ENCODE results near the gene PADI6. TPM values are rescaled to one million over a fixed set of nuclear protein-coding genes. Genes with fewer than 3 reads are reported as not detected.

The PADI6 gene
- total and polyA plus RNA-seq, 2 donors (not counting 1 experiment from before 2014, with no cell fraction given): 0.04 TPM; not detected in 1

- Mint-ChIP-seq H3K4me3 (peak overlapping the region; percentile 71), H3K27ac (no peak overlapping the region), H3K4me1 (peaks cover 13% of the 10 kb centered on the region), H3K27me3 (peaks cover 6% of the 10 kb centered on the region), H3K9me3 (ENCODE audit: insufficient read depth) (no peaks in the 10 kb centered on the region)
- H3K9me3 ChIP-seq (ENCODE audit: control extremely low read depth in 1 of 3, control insufficient read depth in 2 of 3, insufficient read depth in 1 of 3, low read length in 2 of 3): no peaks in the 10 kb centered on the region
- no peaks in the 10 kb centered on the region for H4K20me1 ChIP-seq (ENCODE audit: control insufficient read depth, insufficient read depth, low read length, poor library complexity, severe bottlenecking)
- POLR2A ChIA-PET: interaction anchor here (0.6 kb wide), 1 partner anchor 12 kb away, joined by 18 read pairs; no protein-coding TSS in a partner anchor
- ATAC-seq (ENCODE audit: low read depth) (no peak), DNase-seq (no peak)
- H3K27ac ChIP-seq (ENCODE audit: low read length in 2 of 2): peak overlapping the region in 1 of 2 donors; percentile 40
- H2AFZ ChIP-seq (ENCODE audit: insufficient read depth, low read depth, low read length, poor library complexity, severe bottlenecking): peak overlapping the region; percentile 83
- WGBS (ENCODE audit: insufficient coverage): 31% methylated on average over 11 of the region's 12 CpGs
- peak overlapping the region in 4 of 5 experiments; percentile 18 to 37 (median 30) for H3K4me3 ChIP-seq (ENCODE audit: control extremely low read depth in 1 of 5, extremely low read depth in 1 of 5, insufficient read depth in 1 of 5, low read depth in 2 of 5, low read length in 4 of 5)
- H3K79me2 ChIP-seq (ENCODE audit: control insufficient read depth, insufficient read depth, low read length): no peaks in the 10 kb centered on the region
- H3K4me1 ChIP-seq (ENCODE audit: control insufficient read depth in 2 of 2, insufficient read depth in 2 of 2, low read length in 2 of 2): peaks cover 11 to 15% of the 10 kb centered on the region in 2 donors
- no peaks in the 10 kb centered on the region for H3K27me3 ChIP-seq (replicated peaks in 1 of 4; ENCODE audit: control extremely low read depth in 1 of 4, control insufficient read depth in 3 of 4, insufficient read depth in 4 of 4, low read length in 3 of 4)
- intact Hi-C loops (cut with micrococcal nuclease): no loop called here
- peak overlapping the region; percentile 50 for H3K9ac ChIP-seq (ENCODE audit: low read length)
- peak overlapping the region; percentile 71 for H3K4me2 ChIP-seq (replicated peaks; ENCODE audit: low read depth, low read length, poor library complexity, severe bottlenecking)
- TF ChIP-seq EZH2 (IDR thresholded peaks at IDR 0.05; ENCODE audit: borderline replicate concordance, insufficient read depth, low read depth, low read length, poor library complexity, severe bottlenecking) (no peak), CTCF (IDR thresholded peaks at IDR 0.05) (no peak)
- CTCF ChIA-PET: no interaction called here
- no peaks in the 10 kb centered on the region for H3K36me3 ChIP-seq (replicated peaks in 1 of 2; ENCODE audit: control extremely low read depth in 1 of 2, control insufficient read depth in 1 of 2, extremely low read depth in 1 of 2, insufficient read depth in 2 of 2, low read length in 1 of 2)
Observed at GRCh38 chr1:17356387-17357026, 15.5 kb upstream of the PADI6 start.

- H3K4me3 Mint-ChIP-seq: no peak overlapping the region
- H3K79me2 ChIP-seq (ENCODE audit: control insufficient read depth, insufficient read depth, low read length): no peaks in the 10 kb centered on the region
- H3K4me3 ChIP-seq (ENCODE audit: control extremely low read depth in 1 of 5, extremely low read depth in 1 of 5, insufficient read depth in 1 of 5, low read depth in 2 of 5, low read length in 4 of 5): no peak overlapping the region
- 100% methylated on average over 1 of the region's 4 CpGs for WGBS (ENCODE audit: insufficient coverage)
- no peaks in the 10 kb centered on the region for H3K27me3 ChIP-seq (replicated peaks in 1 of 4; ENCODE audit: control extremely low read depth in 1 of 4, control insufficient read depth in 3 of 4, insufficient read depth in 4 of 4, low read length in 3 of 4)
- ATAC-seq (ENCODE audit: low read depth) (no peak), DNase-seq (no peak)
- H3K9ac ChIP-seq (ENCODE audit: low read length): no peak overlapping the region
- H2AFZ ChIP-seq (ENCODE audit: insufficient read depth, low read depth, low read length, poor library complexity, severe bottlenecking): no peak overlapping the region
- no peaks in the 10 kb centered on the region for H3K9me3 ChIP-seq (ENCODE audit: control extremely low read depth in 1 of 3, control insufficient read depth in 2 of 3, insufficient read depth in 1 of 3, low read length in 2 of 3)
- no peak overlapping the region for H3K27ac Mint-ChIP-seq
- H3K36me3 ChIP-seq (replicated peaks in 1 of 2; ENCODE audit: control extremely low read depth in 1 of 2, control insufficient read depth in 1 of 2, extremely low read depth in 1 of 2, insufficient read depth in 2 of 2, low read length in 1 of 2): no peaks in the 10 kb centered on the region
- H3K4me1 ChIP-seq (ENCODE audit: control insufficient read depth in 2 of 2, insufficient read depth in 2 of 2, low read length in 2 of 2): peaks cover 11 to 15% of the 10 kb centered on the region in 2 donors
- ChIA-PET POLR2A (no interaction called here), CTCF (no interaction called here)
- no peaks in the 10 kb centered on the region for H4K20me1 ChIP-seq (ENCODE audit: control insufficient read depth, insufficient read depth, low read length, poor library complexity, severe bottlenecking)
- peaks cover 13% of the 10 kb centered on the region for H3K4me1 Mint-ChIP-seq
- H3K27me3 Mint-ChIP-seq: peaks cover under 1% of the 10 kb centered on the region
- no peak for TF ChIP-seq CTCF (IDR thresholded peaks at IDR 0.05)
- no peak for TF ChIP-seq EZH2 (IDR thresholded peaks at IDR 0.05; ENCODE audit: borderline replicate concordance, insufficient read depth, low read depth, low read length, poor library complexity, severe bottlenecking)
- intact Hi-C loops (cut with micrococcal nuclease): no loop called here
- H3K9me3 Mint-ChIP-seq (ENCODE audit: insufficient read depth): no peaks in the 10 kb centered on the region
- no peak overlapping the region for H3K4me2 ChIP-seq (replicated peaks; ENCODE audit: low read depth, low read length, poor library complexity, severe bottlenecking)
- no peak overlapping the region for H3K27ac ChIP-seq (ENCODE audit: low read length in 2 of 2)
Observed at GRCh38 chr1:17358557-17358956, 13.4 kb upstream of the PADI6 start.

All from B cell (primary cell).